B cell (primary cell): ENCODE data around the gene COA6.

Experiments
- CTCF ChIP-seq: fragments of 200-600 bp; IDR thresholded peaks from one replicate; pipeline ENCODE4 v1.8.0; 2022; ENCODE audit warnings: antibody characterized with exemption, mild to moderate bottlenecking
- EZH2 ChIP-seq: IDR thresholded peaks from 2 replicates; pipeline ENCODE4 v1.6.1; 2012; ENCODE audit warnings: borderline replicate concordance, low read depth, mild to moderate bottlenecking, moderate library complexity, low read length; ENCODE audit not compliant: insufficient read depth, poor library complexity, severe bottlenecking

- TF ChIP-seq CTCF, result no peak
- TF ChIP-seq EZH2, result no peak
Observed at GRCh38 chr1:234429434-234429806, 56.2 kb downstream of the COA6 start.
